ENCODE measurements around the gene LCE7A. TPM values are rescaled to one million over a fixed set of nuclear protein-coding genes. Genes with fewer than 3 reads are reported as not detected.
A peak's percentile ranks its signal among the peaks of the same experiment; 100 is the strongest.

LCE7A gene
- total RNA-seq, 3 donors from 2014 or later (not counting 1 experiment from before 2014, with no cell fraction given) = not detected

- H3K27me3 ChIP-seq (ENCODE audit: control insufficient read depth, insufficient read depth, low read length) = no peaks in the 10 kb centered on the region
- H3K4me1 ChIP-seq (ENCODE audit: control insufficient read depth, insufficient read depth, low read length) = no peaks in the 10 kb centered on the region
- no peak overlapping the region for H3K27ac Mint-ChIP-seq
- H3K9me3 ChIP-seq (ENCODE audit: control insufficient read depth, insufficient read depth, low read length) = no peaks in the 10 kb centered on the region
- no peaks in the 10 kb centered on the region for H3K36me3 ChIP-seq (ENCODE audit: control insufficient read depth, insufficient read depth, low read length)
- ATAC-seq (no peak), DNase-seq (no peak)
- no peak overlapping the region for H3K27ac ChIP-seq (ENCODE audit: low read length)
- no peaks in the 10 kb centered on the region for H3K9me3 Mint-ChIP-seq
- 66% methylated on average over 3 of the region's 3 CpGs for WGBS (ENCODE audit: insufficient coverage)
- TF ChIP-seq CTCF (IDR thresholded peaks at IDR 0.05) = no peak
- H3K4me3 Mint-ChIP-seq = no peak overlapping the region
- H3K4me3 ChIP-seq (ENCODE audit: low read length) = no peak overlapping the region
- no peaks in the 10 kb centered on the region for H3K4me1 Mint-ChIP-seq
- no peaks in the 10 kb centered on the region for H3K36me3 Mint-ChIP-seq
- H3K27me3 Mint-ChIP-seq (ENCODE audit: low read depth in 2 of 2) = peaks cover 11 to 24% of the 10 kb centered on the region in 2 donors
- intact Hi-C loops (cut with micrococcal nuclease) = no loop called here
Measured at GRCh38 chr1:152886085-152886484, 26.3 kb downstream of the LCE7A start.

GRCh38 chr1:152886758-152887409, 27.1 kb downstream of the LCE7A start:
- TF ChIP-seq CTCF (IDR thresholded peaks at IDR 0.05) = no peak
- no peaks in the 10 kb centered on the region for H3K9me3 Mint-ChIP-seq
- no peak overlapping the region for H3K4me3 Mint-ChIP-seq
- no peak overlapping the region for H3K4me3 ChIP-seq (ENCODE audit: low read length)
- no peak for DNase-seq
- no peaks in the 10 kb centered on the region for H3K36me3 ChIP-seq (ENCODE audit: control insufficient read depth, insufficient read depth, low read length)
- WGBS (ENCODE audit: insufficient coverage) = 75% methylated on average over 8 of the region's 8 CpGs
- peaks cover 11 to 29% of the 10 kb centered on the region in 2 donors for H3K27me3 Mint-ChIP-seq (ENCODE audit: low read depth in 2 of 2)
- no peaks in the 10 kb centered on the region for H3K9me3 ChIP-seq (ENCODE audit: control insufficient read depth, insufficient read depth, low read length)
- H3K36me3 Mint-ChIP-seq = no peaks in the 10 kb centered on the region
- peak in 1 of 3 donors; percentile 11 for ATAC-seq
- no peak overlapping the region for H3K27ac ChIP-seq (ENCODE audit: low read length)
- H3K4me1 ChIP-seq (ENCODE audit: control insufficient read depth, insufficient read depth, low read length) = no peaks in the 10 kb centered on the region
- H3K27ac Mint-ChIP-seq = no peak overlapping the region
- no peaks in the 10 kb centered on the region for H3K27me3 ChIP-seq (ENCODE audit: control insufficient read depth, insufficient read depth, low read length)
- H3K4me1 Mint-ChIP-seq = no peaks in the 10 kb centered on the region
- intact Hi-C loops (cut with micrococcal nuclease) = no loop called here

GRCh38 chr1:152888126-152888525, 28.3 kb downstream of the LCE7A start:
- Histone ChIP-seq H3K4me1 (ENCODE audit: control insufficient read depth, insufficient read depth, low read length) (no peaks in the 10 kb centered on the region), H3K27me3 (ENCODE audit: control insufficient read depth, insufficient read depth, low read length) (no peaks in the 10 kb centered on the region), H3K36me3 (ENCODE audit: control insufficient read depth, insufficient read depth, low read length) (no peaks in the 10 kb centered on the region), H3K9me3 (ENCODE audit: control insufficient read depth, insufficient read depth, low read length) (no peaks in the 10 kb centered on the region), H3K4me3 (ENCODE audit: low read length) (no peak overlapping the region), H3K27ac (ENCODE audit: low read length) (no peak overlapping the region)
- no CpG with 5 or more reads among the region's 1 CpG for WGBS (ENCODE audit: insufficient coverage)
- DNase-seq = no peak
- no peak overlapping the region for H3K27ac Mint-ChIP-seq
- H3K4me1 Mint-ChIP-seq = no peaks in the 10 kb centered on the region
- H3K27me3 Mint-ChIP-seq (ENCODE audit: low read depth in 2 of 2) = peaks cover 11 to 41% of the 10 kb centered on the region in 2 donors
- H3K9me3 Mint-ChIP-seq = no peaks in the 10 kb centered on the region
- no peak for ATAC-seq
- intact Hi-C loops (cut with micrococcal nuclease) = no loop called here
- no peak for TF ChIP-seq CTCF (IDR thresholded peaks at IDR 0.05)
- no peak overlapping the region for H3K4me3 Mint-ChIP-seq
- H3K36me3 Mint-ChIP-seq = no peaks in the 10 kb centered on the region

- intact Hi-C loops (cut with micrococcal nuclease) = no loop called here
- DNase-seq (no peak), ATAC-seq (no peak)
- no peak overlapping the region for H3K4me3 ChIP-seq (ENCODE audit: low read length)
- WGBS (ENCODE audit: insufficient coverage) = 86% methylated on average over 4 of the region's 4 CpGs
- no peak overlapping the region for H3K27ac ChIP-seq (ENCODE audit: low read length)
- H3K4me1 Mint-ChIP-seq = no peaks in the 10 kb centered on the region
- H3K4me3 Mint-ChIP-seq = no peak overlapping the region
- no peaks in the 10 kb centered on the region for H3K9me3 Mint-ChIP-seq
- no peaks in the 10 kb centered on the region for H3K36me3 ChIP-seq (ENCODE audit: control insufficient read depth, insufficient read depth, low read length)
- H3K9me3 ChIP-seq (ENCODE audit: control insufficient read depth, insufficient read depth, low read length) = no peaks in the 10 kb centered on the region
- peaks cover 5% of the 10 kb centered on the region for H3K27me3 ChIP-seq (ENCODE audit: control insufficient read depth, insufficient read depth, low read length)
- TF ChIP-seq CTCF (IDR thresholded peaks at IDR 0.05) = no peak
- peaks cover 24 to 34% of the 10 kb centered on the region in 2 donors for H3K27me3 Mint-ChIP-seq (ENCODE audit: low read depth in 2 of 2)
- no peaks in the 10 kb centered on the region for H3K36me3 Mint-ChIP-seq
- H3K4me1 ChIP-seq (ENCODE audit: control insufficient read depth, insufficient read depth, low read length) = no peaks in the 10 kb centered on the region
- H3K27ac Mint-ChIP-seq = no peak overlapping the region
Measured at GRCh38 chr1:152899027-152899426, 39.2 kb downstream of the LCE7A start.

All from natural killer cell (primary cell).